ENCODE results near the gene JDP2. TPM values are rescaled to one million over a fixed set of nuclear protein-coding genes. Genes with fewer than 3 reads are reported as not detected.

The JDP2 gene
- total and polyA plus RNA-seq, 2 experiments from 2014 or later: 12.5 to 22.0 TPM

- DNase-seq (ENCODE audit: low read depth in 1 of 2, low spot score in 1 of 2): no peak
- Histone ChIP-seq H3K4me1 (ENCODE audit: low read depth) (peaks cover 9% of the 10 kb centered on the region), H3K36me3 (no peaks in the 10 kb centered on the region), H3K4me3 (no peak overlapping the region), H3K9me3 (ENCODE audit: low read depth) (no peaks in the 10 kb centered on the region), H3K27ac (no peak overlapping the region), H3K27me3 (no peaks in the 10 kb centered on the region)
- TF ChIP-seq, protein P1, sequence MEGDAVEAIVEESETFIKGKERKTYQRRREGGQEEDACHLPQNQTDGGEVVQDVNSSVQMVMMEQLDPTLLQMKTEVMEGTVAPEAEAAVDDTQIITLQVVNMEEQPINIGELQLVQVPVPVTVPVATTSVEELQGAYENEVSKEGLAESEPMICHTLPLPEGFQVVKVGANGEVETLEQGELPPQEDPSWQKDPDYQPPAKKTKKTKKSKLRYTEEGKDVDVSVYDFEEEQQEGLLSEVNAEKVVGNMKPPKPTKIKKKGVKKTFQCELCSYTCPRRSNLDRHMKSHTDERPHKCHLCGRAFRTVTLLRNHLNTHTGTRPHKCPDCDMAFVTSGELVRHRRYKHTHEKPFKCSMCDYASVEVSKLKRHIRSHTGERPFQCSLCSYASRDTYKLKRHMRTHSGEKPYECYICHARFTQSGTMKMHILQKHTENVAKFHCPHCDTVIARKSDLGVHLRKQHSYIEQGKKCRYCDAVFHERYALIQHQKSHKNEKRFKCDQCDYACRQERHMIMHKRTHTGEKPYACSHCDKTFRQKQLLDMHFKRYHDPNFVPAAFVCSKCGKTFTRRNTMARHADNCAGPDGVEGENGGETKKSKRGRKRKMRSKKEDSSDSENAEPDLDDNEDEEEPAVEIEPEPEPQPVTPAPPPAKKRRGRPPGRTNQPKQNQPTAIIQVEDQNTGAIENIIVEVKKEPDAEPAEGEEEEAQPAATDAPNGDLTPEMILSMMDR (IDR thresholded peaks at IDR 0.05; ENCODE audit: low read depth, low read length): no peak
Observed at GRCh38 chr14:75448209-75448608, 20.4 kb downstream of the JDP2 start.

DNA sequence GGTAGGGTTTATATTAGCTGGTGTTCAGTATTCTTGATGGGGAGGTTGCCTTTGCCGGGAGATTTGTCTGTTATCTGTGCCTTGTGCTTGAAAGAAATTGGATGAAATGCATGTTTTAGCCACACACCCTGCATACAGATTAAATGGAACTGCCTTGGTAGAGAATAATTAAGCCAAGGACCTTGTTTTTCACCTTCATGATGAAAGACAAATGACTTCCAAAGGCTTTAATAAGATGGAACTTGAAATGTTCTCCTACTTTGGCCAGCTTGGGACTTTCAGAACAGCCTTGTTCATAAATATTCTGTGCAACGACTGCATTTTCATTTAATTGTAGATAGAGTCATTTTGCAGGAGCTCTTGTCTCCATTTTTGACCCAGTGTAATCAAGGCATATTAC is 21.2 kb downstream of the JDP2 start:
- peaks cover 17% of the 10 kb centered on the region for H3K4me1 ChIP-seq (ENCODE audit: low read depth)
- no peak overlapping the region for H3K27ac ChIP-seq
- H3K36me3 ChIP-seq: no peaks in the 10 kb centered on the region
- no peaks in the 10 kb centered on the region for H3K9me3 ChIP-seq (ENCODE audit: low read depth)
- no peak for DNase-seq (ENCODE audit: low read depth in 1 of 2, low spot score in 1 of 2)
- no peaks in the 10 kb centered on the region for H3K27me3 ChIP-seq
- H3K4me3 ChIP-seq: no peak overlapping the region
- TF ChIP-seq, protein P1 (IDR thresholded peaks at IDR 0.05; ENCODE audit: low read depth, low read length): no peak

GRCh38 chr14:75449696-75450095 is 21.9 kb downstream of the JDP2 start:
- TF ChIP-seq, protein P1 (IDR thresholded peaks at IDR 0.05; ENCODE audit: low read depth, low read length): no peak
- Histone ChIP-seq H3K27me3 (no peaks in the 10 kb centered on the region), H3K4me1 (ENCODE audit: low read depth) (peaks cover 17% of the 10 kb centered on the region), H3K36me3 (no peaks in the 10 kb centered on the region), H3K27ac (no peak overlapping the region), H3K9me3 (ENCODE audit: low read depth) (no peaks in the 10 kb centered on the region), H3K4me3 (no peak overlapping the region)
- DNase-seq (ENCODE audit: low read depth in 1 of 2, low spot score in 1 of 2): no peak

GRCh38 chr14:75450381-75451276 is 22.8 kb downstream of the JDP2 start:
- no peaks in the 10 kb centered on the region for H3K27me3 ChIP-seq
- no peak overlapping the region for H3K4me3 ChIP-seq
- H3K27ac ChIP-seq: no peak overlapping the region
- H3K4me1 ChIP-seq (ENCODE audit: low read depth): peaks cover 21% of the 10 kb centered on the region
- no peaks in the 10 kb centered on the region for H3K36me3 ChIP-seq
- TF ChIP-seq, protein P1 (IDR thresholded peaks at IDR 0.05; ENCODE audit: low read depth, low read length): no peak
- DNase-seq (ENCODE audit: low read depth in 1 of 2, low spot score in 1 of 2): no peak
- no peaks in the 10 kb centered on the region for H3K9me3 ChIP-seq (ENCODE audit: low read depth)

GRCh38 chr14:75452324-75452723 is 24.5 kb downstream of the JDP2 start:
- DNase-seq (ENCODE audit: low read depth in 1 of 2, low spot score in 1 of 2): peak in 1 of 2 donors; percentile 29
- Histone ChIP-seq H3K27me3 (no peaks in the 10 kb centered on the region), H3K9me3 (ENCODE audit: low read depth) (no peaks in the 10 kb centered on the region), H3K36me3 (no peaks in the 10 kb centered on the region), H3K4me1 (ENCODE audit: low read depth) (peaks cover 26% of the 10 kb centered on the region), H3K4me3 (no peak overlapping the region), H3K27ac (peak overlapping the region; percentile 98)
- TF ChIP-seq, protein P1 (IDR thresholded peaks at IDR 0.05; ENCODE audit: low read depth, low read length): no peak
